HG02943 (cell line): ENCODE data around the gene GDAP2.
"Not testable (repeated sequence)": the region's sequence is repeated elsewhere in the genome, so short reads cannot be mapped to it uniquely, and the experiment has no call there.

Experiments used
- ATAC-seq: cut with Tn5 transposase; IDR thresholded peaks from one replicate; pipeline ENCODE4 v1.9.1; 2021; ENCODE audit warnings: mild to moderate bottlenecking, low read depth, moderate library complexity; ENCODE audit not compliant: unreplicated experiment

GDAP2 gene

DNA sequence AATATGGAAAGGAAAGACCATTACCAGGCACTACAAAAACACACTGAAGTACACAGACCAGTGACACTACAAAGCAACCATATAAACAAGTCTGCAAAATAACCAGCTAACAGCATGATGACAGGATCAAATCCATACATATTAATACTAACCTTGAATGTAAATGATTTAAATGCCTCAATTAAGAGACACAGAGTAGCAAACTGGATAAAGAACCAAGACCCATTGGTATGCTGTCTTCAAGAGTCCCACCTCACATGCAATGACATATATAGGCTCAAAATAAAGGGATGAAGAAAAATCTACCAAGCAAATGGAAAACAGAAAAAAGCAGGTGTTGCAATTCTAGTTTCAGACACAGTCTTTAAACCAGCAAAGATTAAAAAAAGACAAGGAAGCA lies 84.9 kb downstream of the GDAP2 start:
- not testable (repeated sequence) for ATAC-seq

- ATAC-seq: no peak
These were observed 85.6 kb downstream of the GDAP2 start for GRCh38 chr1:117843791-117844190.

DNA sequence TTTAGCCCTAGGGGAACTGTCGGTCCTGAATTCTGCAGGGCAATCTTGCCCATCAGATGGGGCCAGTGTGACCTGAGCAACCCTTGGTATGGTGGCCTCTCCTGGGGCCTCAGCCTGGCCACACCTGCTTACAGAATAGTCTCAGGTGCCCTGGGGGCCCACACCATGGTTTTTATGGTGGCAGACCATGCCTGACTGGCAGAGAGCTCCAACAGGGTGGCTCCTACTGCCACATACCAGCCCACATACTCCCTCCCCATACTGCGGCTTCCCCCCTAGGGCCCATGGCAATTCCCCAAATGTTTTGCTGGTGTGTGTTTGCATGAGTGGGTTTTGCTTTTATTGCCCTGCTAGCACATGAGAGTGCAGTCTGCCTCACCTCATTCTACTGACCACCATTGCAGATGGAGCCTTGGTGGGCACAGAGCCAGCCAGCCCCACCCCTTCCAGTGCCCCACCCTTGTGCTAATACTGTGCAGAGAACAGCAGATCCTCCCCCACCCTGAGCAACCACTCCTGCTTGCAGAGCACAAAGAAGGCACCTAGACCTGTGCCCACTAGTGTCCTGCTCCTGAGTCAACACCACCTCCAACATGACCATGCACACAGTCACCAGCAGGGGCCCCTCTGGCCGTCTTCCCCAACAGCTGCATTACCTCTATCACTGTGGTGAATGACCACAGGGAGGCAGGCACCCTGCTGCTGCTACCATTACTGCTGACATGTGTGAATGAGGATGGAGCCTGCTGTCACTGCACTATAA lies 86.8 kb downstream of the GDAP2 start:
- ATAC-seq: no peak

GRCh38 chr1:117841117-117841650 lies 88.2 kb downstream of the GDAP2 start:
- no peak for ATAC-seq

- no peak for ATAC-seq
These were observed 90.5 kb downstream of the GDAP2 start for GRCh38 chr1:117838911-117839310.

GRCh38 chr1:117836069-117836468 lies 93.4 kb downstream of the GDAP2 start:
- ATAC-seq: no peak

DNA sequence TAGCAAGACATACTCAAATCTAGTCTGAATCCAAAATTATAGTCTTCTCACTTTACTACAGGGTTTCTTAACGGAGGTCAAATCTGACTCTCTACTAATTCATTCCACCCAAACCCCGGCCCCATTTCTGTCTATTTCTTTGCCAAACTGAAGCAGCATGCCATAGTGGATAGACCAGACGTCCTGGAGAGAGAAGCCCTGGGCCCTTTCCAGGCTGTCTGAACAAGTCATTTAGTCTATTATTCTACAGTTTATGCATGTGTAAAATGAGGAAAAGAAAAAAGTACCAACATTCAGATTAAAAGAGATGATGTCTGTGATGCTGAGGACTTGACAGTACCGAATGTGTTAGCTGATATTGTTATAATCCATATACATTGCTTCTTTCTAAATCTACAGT lies 95.0 kb downstream of the GDAP2 start:
- ATAC-seq: no peak

DNA sequence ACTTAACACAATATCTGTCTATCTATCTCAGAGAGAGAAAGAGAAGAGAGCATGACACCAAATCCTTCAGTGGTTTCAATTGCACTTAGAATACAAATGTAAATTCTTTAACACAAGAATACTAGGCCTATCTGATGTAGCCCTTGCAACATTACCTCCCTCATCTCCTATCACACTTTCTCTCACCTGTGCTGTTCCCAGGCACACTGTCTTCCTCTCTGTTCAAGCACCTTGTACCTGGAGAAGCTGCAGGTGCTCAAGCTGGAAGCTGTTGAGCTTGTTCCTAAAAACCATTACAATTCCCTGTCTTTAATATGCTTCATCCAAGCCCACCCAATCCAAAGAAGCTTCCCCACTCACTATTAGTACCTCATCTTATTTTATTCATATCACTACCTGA lies 97.0 kb downstream of the GDAP2 start:
- no peak for ATAC-seq

DNA sequence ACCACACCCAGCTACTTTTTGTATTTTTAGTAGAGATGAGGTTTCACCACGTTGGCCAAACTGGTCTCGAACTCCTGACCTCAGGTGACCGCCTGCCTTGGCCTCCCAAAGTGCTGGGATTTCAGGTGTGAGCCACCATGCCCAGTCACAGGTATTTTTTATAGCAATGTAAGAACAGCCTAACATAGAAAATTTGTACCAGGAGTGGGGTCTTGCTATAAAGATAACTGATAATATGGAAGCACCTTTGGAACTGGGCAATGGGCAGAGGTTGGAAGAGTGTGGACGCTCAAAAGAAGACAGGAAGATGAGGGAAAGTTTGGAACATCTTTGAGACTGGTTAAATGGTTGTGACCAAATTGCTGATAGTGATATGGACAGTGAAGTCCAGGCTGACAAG lies 99.2 kb downstream of the GDAP2 start:
- no peak for ATAC-seq

GRCh38 chr1:117828201-117828600 lies 101.2 kb downstream of the GDAP2 start:
- ATAC-seq: no peak

- no peak for ATAC-seq
These were observed 102.8 kb downstream of the GDAP2 start for GRCh38 chr1:117826540-117827078.

GRCh38 chr1:117826119-117826518 lies 103.3 kb downstream of the GDAP2 start:
- no peak for ATAC-seq

DNA sequence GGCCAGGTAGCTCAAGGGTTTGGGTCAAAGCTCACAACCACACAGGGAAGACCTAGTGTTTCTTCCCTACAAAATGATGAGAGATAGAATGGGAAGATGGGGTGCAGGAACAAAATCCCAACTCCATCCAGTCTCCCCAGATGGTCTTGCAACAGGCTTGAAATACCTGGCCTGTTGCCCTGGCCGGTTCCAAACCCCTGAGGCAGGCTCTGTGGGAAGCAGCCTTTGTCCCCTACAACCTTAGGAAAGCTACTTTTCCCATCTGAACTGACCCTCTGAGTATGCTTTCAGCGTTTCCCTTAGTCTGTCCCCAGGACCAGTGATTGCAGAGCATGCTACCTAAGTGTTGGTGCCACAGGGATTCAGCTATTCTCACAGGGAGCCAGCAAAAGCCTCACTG lies 104.0 kb downstream of the GDAP2 start:
- no peak for ATAC-seq

GRCh38 chr1:117824616-117825015 lies 104.8 kb downstream of the GDAP2 start:
- no peak for ATAC-seq

DNA sequence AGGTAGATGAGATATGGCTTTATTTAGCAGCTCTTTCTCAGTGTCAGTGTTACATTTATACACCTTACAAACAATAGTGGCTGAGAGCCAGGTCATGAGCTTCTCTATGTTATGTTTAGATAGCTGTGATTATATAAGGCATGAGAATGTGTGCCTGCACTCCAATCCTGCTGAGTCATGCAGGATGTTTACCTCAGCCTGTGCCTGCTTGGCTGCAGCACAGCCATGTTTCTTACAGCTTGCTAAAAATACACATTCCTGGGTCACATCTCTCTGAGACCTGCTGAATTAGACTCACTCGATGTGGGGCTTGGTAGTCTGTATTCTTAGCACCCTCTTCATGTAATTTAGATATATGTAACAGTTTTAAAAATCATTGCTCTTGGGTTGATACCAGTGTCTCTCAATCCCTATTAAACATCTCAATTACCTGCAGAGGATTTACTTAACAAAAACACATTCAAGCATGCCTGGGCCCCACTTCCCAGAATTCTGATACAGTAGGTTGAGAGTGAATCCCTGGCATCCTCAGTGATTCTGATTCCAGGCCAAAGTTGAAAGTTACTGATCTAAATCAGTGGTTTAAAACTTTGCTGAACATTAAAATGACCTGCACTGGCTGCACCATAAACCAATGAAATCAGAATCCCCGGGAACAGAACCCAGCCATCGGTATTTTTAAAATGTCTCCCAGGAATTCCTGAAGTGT lies 107.5 kb downstream of the GDAP2 start:
- ATAC-seq: no peak

- no peak for ATAC-seq
These were observed 108.1 kb downstream of the GDAP2 start for GRCh38 chr1:117821382-117821755.

DNA sequence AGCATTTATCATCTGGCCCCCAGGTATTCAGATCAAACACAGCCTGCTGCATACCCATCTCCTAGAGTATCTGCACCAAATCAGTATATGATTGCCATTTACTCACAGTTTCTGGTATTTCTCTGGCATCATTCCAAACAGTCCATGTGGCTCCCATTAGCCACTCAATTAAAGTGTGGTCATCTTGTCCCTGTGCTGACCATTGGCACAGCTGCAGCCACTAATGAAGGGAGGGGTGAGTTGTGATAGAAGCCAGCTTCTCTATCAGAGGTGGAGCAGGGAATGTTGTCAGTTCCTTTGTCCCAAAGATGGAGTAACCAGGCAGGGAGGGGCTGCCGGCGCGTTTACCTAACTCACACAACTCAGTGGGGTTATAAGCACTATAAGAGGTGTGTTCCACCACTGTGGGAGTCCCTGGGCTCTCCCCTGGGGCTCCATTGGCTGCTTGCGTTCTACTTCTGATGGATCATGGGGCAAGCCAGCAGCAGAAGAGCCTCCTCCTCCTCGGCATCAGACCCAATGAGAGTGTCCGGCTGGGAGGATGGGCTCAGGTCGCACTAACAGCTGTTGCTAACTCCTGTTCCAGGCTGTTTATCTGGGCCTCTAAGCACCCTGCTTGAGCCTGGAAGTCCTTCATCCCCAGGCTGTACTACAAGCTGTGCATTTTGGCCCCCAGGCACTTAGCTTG lies 108.6 kb downstream of the GDAP2 start:
- ATAC-seq: no peak

DNA sequence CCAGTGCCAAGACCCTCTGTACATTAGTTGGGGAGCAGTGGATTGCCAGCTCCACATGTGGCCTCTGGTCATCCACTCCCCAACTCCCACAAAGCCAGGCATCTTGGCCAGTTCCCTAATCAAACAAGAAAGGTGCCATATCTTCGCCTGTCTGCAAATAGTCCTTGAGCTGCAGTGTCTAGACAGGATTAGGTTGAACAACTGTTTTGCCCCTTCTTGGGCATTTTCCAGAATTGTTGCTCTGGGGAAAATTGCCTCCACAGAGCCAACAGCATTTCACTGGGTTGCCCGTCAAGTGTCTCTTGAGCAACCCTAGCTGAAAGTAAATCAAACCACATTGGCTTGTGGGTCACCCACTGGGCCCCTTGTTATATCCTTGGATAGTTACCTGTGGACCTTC lies 109.3 kb downstream of the GDAP2 start:
- ATAC-seq: no peak

DNA sequence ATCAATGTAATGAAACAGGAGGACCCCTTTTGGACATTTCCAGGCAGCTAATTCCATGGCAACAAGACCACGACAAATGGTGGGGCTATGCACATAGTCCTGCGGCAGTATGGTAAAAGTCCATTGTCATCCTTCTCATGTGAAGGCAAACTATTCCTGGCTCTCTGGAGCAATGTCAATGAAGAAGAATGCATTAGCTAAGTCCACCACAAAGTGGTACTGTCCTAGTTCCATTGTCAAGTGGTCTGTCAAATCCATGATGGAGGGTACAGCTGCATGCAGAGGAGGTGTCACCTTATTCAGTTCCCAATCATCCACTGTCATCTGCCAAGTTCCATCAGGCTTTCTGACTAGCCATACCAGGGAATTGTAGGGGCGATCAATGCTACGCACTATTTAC lies 110.1 kb downstream of the GDAP2 start:
- no peak for ATAC-seq

GRCh38 chr1:117818456-117818855 lies 111.0 kb downstream of the GDAP2 start:
- ATAC-seq: no peak

DNA sequence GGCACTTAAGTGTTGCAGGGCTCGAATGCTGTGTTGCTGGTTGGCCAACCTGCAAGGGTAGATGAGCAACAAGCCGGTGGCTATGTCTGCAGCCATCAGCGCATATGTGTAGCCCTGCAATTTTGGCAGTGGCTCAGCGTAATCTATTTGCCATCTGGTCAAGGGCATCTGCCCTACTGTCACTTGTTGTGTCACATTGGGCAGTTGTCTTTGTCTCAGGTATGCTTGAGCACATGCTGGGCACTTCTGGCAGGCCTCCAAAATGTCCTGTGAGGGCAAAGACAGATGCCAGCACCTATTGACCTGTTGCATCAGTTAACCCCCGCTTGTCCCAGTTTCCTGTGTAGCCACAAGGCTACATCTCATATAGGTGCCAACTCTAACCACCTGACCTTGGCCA lies 111.8 kb downstream of the GDAP2 start:
- no peak for ATAC-seq
